C4-2B (cell line): ENCODE results near the gene FZD2.

Source experiments
- CTCF ChIP-seq: fragments of 450-650 bp; conservative IDR thresholded peaks from 2 replicates; pipeline ENCODE4 v1.5.1; 2017; ENCODE audit warnings: mild to moderate bottlenecking
- ZFX ChIP-seq: fragments of 450-650 bp; IDR thresholded peaks from 2 replicates; pipeline ENCODE4 v1.6.1; 2017

- TF ChIP-seq CTCF (peak; percentile 86), ZFX (no peak)
Observed at GRCh38 chr17:44533533-44534246, 23.6 kb upstream of the FZD2 start.
